Calu3 (cell line): ENCODE data around the gene CCDC87. TPM values are rescaled to one million over a fixed set of nuclear protein-coding genes. Genes with fewer than 3 reads are reported as not detected.
"Not testable (repeated sequence)": the region's sequence is repeated elsewhere in the genome, so short reads cannot be mapped to it uniquely, and the experiment has no call there.

ENCODE experiments used
- Bru-seq: library from RNA; stranded (reverse); fragments of 400-500 nt; gene quantifications from one replicate; lab custom pipeline; 2021; lab: Mats Ljungman, UMichigan
- BruChase-seq, 2 experiments: library from RNA; stranded (reverse); fragments of 400-500 nt; gene quantifications; one replicate each; lab custom pipeline; 2021; lab: Mats Ljungman, UMichigan
- BruUV-seq: library from RNA; stranded (reverse); fragments of 400-500 nt; replicated peaks from 2 replicates; lab custom pipeline; 2021; lab: Mats Ljungman, UMichigan
- CTCF ChIA-PET: fragments of 300-600 bp; sonication (Branson Sonifier 250); formaldehyde crosslinking; loops from one replicate; lab custom pipeline; 2022; ENCODE audit warnings: antibody characterized with exemption; lab: Charles Lee
- DNase-seq: peaks from one replicate; pipeline ENCODE4 v3.0.0; 2022
- H3K27ac Mint-ChIP-seq: one replicate; pipeline ENCODE4 v1.8.0; 2022; ENCODE audit warnings: mixed read lengths; ENCODE audit not compliant: unreplicated experiment
- H3K27me3 Mint-ChIP-seq: one replicate; pipeline ENCODE4 v1.8.0; 2022; ENCODE audit warnings: mixed read lengths; ENCODE audit not compliant: unreplicated experiment
- H3K36me3 Mint-ChIP-seq: one replicate; pipeline ENCODE4 v1.8.0; 2022; ENCODE audit warnings: mild to moderate bottlenecking, moderate library complexity, mixed read lengths; ENCODE audit not compliant: insufficient read depth, unreplicated experiment
- H3K4me1 Mint-ChIP-seq: one replicate; pipeline ENCODE4 v1.8.0; 2022; ENCODE audit warnings: mild to moderate bottlenecking, low read depth, mixed read lengths; ENCODE audit not compliant: unreplicated experiment
- H3K4me3 Mint-ChIP-seq: one replicate; pipeline ENCODE4 v1.8.0; 2022; ENCODE audit warnings: mild to moderate bottlenecking, low read depth, moderate library complexity, mixed read lengths; ENCODE audit not compliant: unreplicated experiment
- H3K9me3 Mint-ChIP-seq: one replicate; pipeline ENCODE4 v1.8.0; 2022; ENCODE audit warnings: low read depth, mixed read lengths; ENCODE audit not compliant: unreplicated experiment
- intact Hi-C: fragments of 100-400 bp; cut with micrococcal nuclease; formaldehyde crosslinking; loops from one replicate; pipeline ENCODE4 v1.10.0; 2022; ENCODE audit not compliant: unreplicated experiment
- long read RNA-seq: library from polyadenylated mRNA; stranded (forward); transcript quantifications from one replicate; pipeline ENCODE4 v2.0.0, GENCODE V29; 2022
- total RNA-seq: library from RNA; stranded (reverse); gene quantifications from 2 replicates; pipeline ENCODE4 v1.2.3, GENCODE V29; 2022
- TF ChIP-seq, protein P1 (sequence below): fragments of 200-600 bp; IDR thresholded peaks from one replicate; pipeline ENCODE4 v1.8.0; 2022; ENCODE audit warnings: antibody characterized with exemption; ENCODE audit not compliant: unreplicated experiment

CCDC87 gene
- total RNA-seq (0.91 and 1.0 TPM in 2 replicates), Bru-seq, nascent RNA (percentile 39 among the genes with signal in this experiment), BruChase-seq, experiment 1, labeled RNA remaining after a 6-hour chase (percentile 35 among the genes with signal in this experiment), BruChase-seq, experiment 2, labeled RNA remaining after a 2-hour chase (percentile 27 among the genes with signal in this experiment)
- long read RNA-seq, result 0 reads

DNA sequence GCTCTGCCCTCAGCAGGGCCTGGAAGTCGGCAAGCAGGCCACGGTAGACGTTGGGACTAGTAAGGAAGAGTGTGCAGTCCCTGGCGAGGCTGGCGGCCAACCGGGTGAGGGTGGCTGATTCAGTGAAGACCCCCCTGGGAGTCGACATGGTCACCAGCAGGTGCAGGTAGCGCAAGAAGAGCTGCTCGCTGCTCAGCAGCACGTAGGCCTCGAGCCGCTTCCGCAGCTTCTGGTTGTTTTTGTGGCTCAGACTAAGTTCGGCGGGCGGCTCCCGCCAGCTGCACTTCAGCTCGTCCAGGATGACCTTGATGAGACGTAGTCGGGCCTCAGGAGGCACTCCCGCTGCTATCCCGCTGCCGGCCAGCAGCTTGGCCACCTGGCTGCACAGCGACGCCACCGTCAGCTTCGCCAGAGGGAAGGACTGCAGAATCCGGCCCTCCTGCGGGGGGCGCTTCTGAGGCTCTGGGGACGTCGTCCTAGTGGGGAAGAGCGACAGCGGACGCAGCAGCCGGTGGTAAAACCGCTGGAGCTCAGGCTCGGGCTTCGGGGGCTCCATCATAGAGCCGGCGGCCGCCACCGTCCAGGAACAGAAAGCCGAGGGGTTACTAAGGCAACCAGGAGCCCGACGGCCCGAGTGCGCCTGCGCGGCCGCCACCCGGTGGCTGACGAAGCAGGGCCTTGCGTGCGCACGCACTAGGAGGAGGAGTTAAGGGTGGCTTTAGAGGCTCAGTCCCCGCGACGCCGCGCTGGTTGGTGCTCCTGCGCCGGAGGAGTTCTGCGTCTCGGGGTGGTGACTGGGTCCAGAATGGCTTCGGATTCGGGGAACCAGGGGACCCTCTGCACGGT lies at the start of gene CCDC87, which contains the start of gene CCS:
TSS of gene CCDC87 (minus strand) at position 607 of the 846 bp plus-strand sequence. CDS start at position 559, 48 bp downstream.
TSS of gene CCS (plus strand) at position 729 of the 846 bp plus-strand sequence. CDS start at position 806, 77 bp downstream.
- peak within 1 kb of the TSS; percentile 87 for H3K4me3 Mint-ChIP-seq
- peaks cover 25% of the 10 kb centered on the region for H3K36me3 Mint-ChIP-seq
- no peaks in the 10 kb centered on the region for H3K9me3 Mint-ChIP-seq
- H3K27me3 Mint-ChIP-seq, result no peaks in the 10 kb centered on the region
- H3K27ac Mint-ChIP-seq, result peak within 1 kb of the TSS; percentile 77
- peak; percentile 97 for DNase-seq
- CTCF ChIA-PET, result interaction anchor here (0.6 to 1.4 kb wide), 2 partner anchors 46 to 67 kb away, joined by 4 to 9 read pairs; partner anchors contain the start of gene RBM4
- intact Hi-C loops, result no loop called here
- no TSS peak for BruUV-seq
- no peaks in the 10 kb centered on the region for H3K4me1 Mint-ChIP-seq
- TF ChIP-seq, protein P1, sequence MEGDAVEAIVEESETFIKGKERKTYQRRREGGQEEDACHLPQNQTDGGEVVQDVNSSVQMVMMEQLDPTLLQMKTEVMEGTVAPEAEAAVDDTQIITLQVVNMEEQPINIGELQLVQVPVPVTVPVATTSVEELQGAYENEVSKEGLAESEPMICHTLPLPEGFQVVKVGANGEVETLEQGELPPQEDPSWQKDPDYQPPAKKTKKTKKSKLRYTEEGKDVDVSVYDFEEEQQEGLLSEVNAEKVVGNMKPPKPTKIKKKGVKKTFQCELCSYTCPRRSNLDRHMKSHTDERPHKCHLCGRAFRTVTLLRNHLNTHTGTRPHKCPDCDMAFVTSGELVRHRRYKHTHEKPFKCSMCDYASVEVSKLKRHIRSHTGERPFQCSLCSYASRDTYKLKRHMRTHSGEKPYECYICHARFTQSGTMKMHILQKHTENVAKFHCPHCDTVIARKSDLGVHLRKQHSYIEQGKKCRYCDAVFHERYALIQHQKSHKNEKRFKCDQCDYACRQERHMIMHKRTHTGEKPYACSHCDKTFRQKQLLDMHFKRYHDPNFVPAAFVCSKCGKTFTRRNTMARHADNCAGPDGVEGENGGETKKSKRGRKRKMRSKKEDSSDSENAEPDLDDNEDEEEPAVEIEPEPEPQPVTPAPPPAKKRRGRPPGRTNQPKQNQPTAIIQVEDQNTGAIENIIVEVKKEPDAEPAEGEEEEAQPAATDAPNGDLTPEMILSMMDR, result peak; percentile 50

GRCh38 chr11:66641834-66642233 lies 49.0 kb upstream of the CCDC87 start:
- Mint-ChIP-seq H3K27ac (peak overlapping the region; percentile 10), H3K4me3 (peak overlapping the region; percentile 83), H3K4me1 (peaks cover 85% of the 10 kb centered on the region), H3K27me3 (no peaks in the 10 kb centered on the region), H3K9me3 (no peaks in the 10 kb centered on the region), H3K36me3 (peaks cover 100% of the 10 kb centered on the region)
- TF ChIP-seq, protein P1, result no peak
- DNase-seq, result no peak
- intact Hi-C loops, result no loop called here
- BruUV-seq, result no TSS peak
- CTCF ChIA-PET, result no interaction called here

DNA sequence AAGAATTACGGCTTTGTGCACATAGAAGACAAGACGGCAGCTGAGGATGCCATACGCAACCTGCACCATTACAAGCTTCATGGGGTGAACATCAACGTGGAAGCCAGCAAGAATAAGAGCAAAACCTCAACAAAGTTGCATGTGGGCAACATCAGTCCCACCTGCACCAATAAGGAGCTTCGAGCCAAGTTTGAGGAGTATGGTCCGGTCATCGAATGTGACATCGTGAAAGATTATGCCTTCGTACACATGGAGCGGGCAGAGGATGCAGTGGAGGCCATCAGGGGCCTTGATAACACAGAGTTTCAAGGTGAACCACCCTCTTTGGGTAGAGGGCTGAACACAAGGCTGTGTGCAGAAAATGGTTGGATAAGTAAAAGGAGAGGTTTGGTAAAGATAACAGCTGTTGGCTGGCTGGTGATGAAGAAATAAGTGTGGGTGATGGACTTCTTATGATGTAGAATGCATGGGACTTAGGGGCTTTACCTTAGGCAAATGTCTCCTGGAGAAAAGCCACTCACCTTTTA lies 47.0 kb upstream of the CCDC87 start:
- DNase-seq, CTCF ChIA-PET, intact Hi-C loops, H3K27me3 Mint-ChIP-seq, H3K9me3 Mint-ChIP-seq, BruUV-seq: not testable (repeated sequence)
- Mint-ChIP-seq H3K4me3 (peak overlapping the region; percentile 83), H3K36me3 (peaks cover 89% of the 10 kb centered on the region), H3K27ac (peak overlapping the region; percentile 94), H3K4me1 (peaks cover 69% of the 10 kb centered on the region)

GRCh38 chr11:66639066-66639813 lies 46.4 kb upstream of the CCDC87 start:
- intact Hi-C loops, result no loop called here
- H3K36me3 Mint-ChIP-seq, result peaks cover 87% of the 10 kb centered on the region
- H3K4me3 Mint-ChIP-seq, result peak overlapping the region; percentile 83
- CTCF ChIA-PET, result interaction anchor here (0.7 to 2.0 kb wide), 6 partner anchors 20 to 80 kb away, joined by 3 to 9 read pairs (median 6); partner anchors contain the start of genes CCDC87, CCS, RBM14 and RBM4B
- no peaks in the 10 kb centered on the region for H3K9me3 Mint-ChIP-seq
- H3K4me1 Mint-ChIP-seq, result peaks cover 64% of the 10 kb centered on the region
- TF ChIP-seq, protein P1, result no peak
- peak overlapping the region; percentile 94 for H3K27ac Mint-ChIP-seq
- TSS peak; percentile 58 for BruUV-seq
- no peaks in the 10 kb centered on the region for H3K27me3 Mint-ChIP-seq
- peak; percentile 11 for DNase-seq
